B cell (primary cell): ENCODE results near the gene DUOXA2. TPM values are rescaled to one million over a fixed set of nuclear protein-coding genes. Genes with fewer than 3 reads are reported as not detected.
A peak's percentile ranks its signal among the peaks of the same experiment; 100 is the strongest.

Experiments used
- ATAC-seq: fragments of 200-7000 bp; cut with Tn5 transposase; one replicate; pipeline ENCODE4 v1.10.0; 2021; ENCODE audit warnings: low read depth, mild to moderate bottlenecking, moderate number of reproducible peaks, moderate library complexity
- CTCF ChIA-PET: fragments of 350-600 bp; sonication (Branson Sonifier 250); formaldehyde crosslinking; loops from one replicate; lab custom pipeline; 2021; ENCODE audit warnings: antibody characterized with exemption, inconsistent platforms; lab: Charles Lee
- POLR2A ChIA-PET: fragments of 350-600 bp; sonication (Branson Sonifier 250); formaldehyde crosslinking; loops from one replicate; lab custom pipeline; 2021; ENCODE audit warnings: antibody characterized with exemption; lab: Charles Lee
- DNase-seq: peaks from one replicate; pipeline ENCODE4 v3.0.0; 2013
- H2AFZ ChIP-seq: 2 replicates; pipeline ENCODE4 v1.6.1; 2012; ENCODE audit warnings: mild to moderate bottlenecking, low read depth, low read length; ENCODE audit not compliant: insufficient read depth, poor library complexity, severe bottlenecking
- H3K27ac ChIP-seq, 2 donors: 1 replicate in 1 of 2; 2 replicates in 1 of 2; pipeline ENCODE4 v1.5.1; 2012 to 2013; ENCODE audit warnings: low read length in 2 of 2, mild to moderate bottlenecking in 2 of 2, moderate library complexity in 1 of 2
- H3K27me3 ChIP-seq, 4 experiments: fragments of 200-600 bp in 1 of 4; sonication (generic) in 1 of 4; replicated peaks in 1 of 4; 1 replicate in 2 of 4; 2 replicates in 2 of 4; pipeline versions ENCODE4 v1.6.1 to v1.7.0; 2013 to 2016; ENCODE audit warnings: low read length in 3 of 4, mild to moderate bottlenecking in 2 of 4, mixed read lengths in 1 of 4, moderate library complexity in 1 of 4; ENCODE audit not compliant: insufficient read depth in 4 of 4, control insufficient read depth in 3 of 4; ENCODE audit errors: control extremely low read depth in 1 of 4
- H3K36me3 ChIP-seq, 2 experiments: replicated peaks in 1 of 2; 1 replicate in 1 of 2; 2 replicates in 1 of 2; pipeline versions ENCODE4 v1.6.1 to v1.7.1; 2013; ENCODE audit warnings: low read length in 1 of 2; ENCODE audit not compliant: insufficient read depth in 2 of 2, control insufficient read depth in 1 of 2; ENCODE audit errors: control extremely low read depth in 1 of 2, extremely low read depth in 1 of 2
- H3K4me1 ChIP-seq, 2 donors: fragments of 200-600 bp in 1 of 2; sonication (generic) in 1 of 2; 1 replicate in 1 of 2; 2 replicates in 1 of 2; pipeline versions ENCODE4 v1.5.1 to v1.6.1; 2013 to 2017; ENCODE audit warnings: low read length in 2 of 2; ENCODE audit not compliant: control insufficient read depth in 2 of 2, insufficient read depth in 2 of 2
- H3K4me2 ChIP-seq: replicated peaks from 2 replicates; pipeline ENCODE3; 2012; ENCODE audit warnings: mild to moderate bottlenecking, low read depth, low read length; ENCODE audit not compliant: poor library complexity, severe bottlenecking
- H3K4me3 ChIP-seq, 5 experiments: fragments of 200-600 bp in 1 of 5; sonication (generic) in 1 of 5; 1 replicate in 3 of 5; 2 replicates in 2 of 5; pipeline versions ENCODE4 v1.5.1 to v1.7.0; 2011 to 2016; ENCODE audit warnings: low read length in 4 of 5, mild to moderate bottlenecking in 4 of 5, low read depth in 2 of 5, control low read depth in 1 of 5, moderate library complexity in 1 of 5; ENCODE audit not compliant: insufficient read depth in 1 of 5; ENCODE audit errors: control extremely low read depth in 1 of 5, extremely low read depth in 1 of 5
- H3K79me2 ChIP-seq: fragments of 200-600 bp; sonication (generic); one replicate; pipeline ENCODE4 v1.6.0; 2016; ENCODE audit warnings: low read length; ENCODE audit not compliant: control insufficient read depth, insufficient read depth
- H3K9ac ChIP-seq: fragments of 200-600 bp; sonication (generic); 2 replicates; pipeline ENCODE4 v1.6.1; 2017; ENCODE audit warnings: mild to moderate bottlenecking, low read length, moderate library complexity
- H3K9me3 ChIP-seq, 3 donors: one replicate each; pipeline versions ENCODE4 v1.6.1 to v1.7.1; 2013; ENCODE audit warnings: low read length in 2 of 3; ENCODE audit not compliant: control insufficient read depth in 2 of 3, insufficient read depth in 1 of 3; ENCODE audit errors: control extremely low read depth in 1 of 3
- H4K20me1 ChIP-seq: 2 replicates; pipeline ENCODE4 v1.6.0; 2012; ENCODE audit warnings: mild to moderate bottlenecking, low read length; ENCODE audit not compliant: insufficient read depth, control insufficient read depth, poor library complexity, severe bottlenecking
- H3K27ac Mint-ChIP-seq: one replicate; pipeline ENCODE4 v1.8.0; 2021; ENCODE audit warnings: mixed read lengths
- H3K27me3 Mint-ChIP-seq: one replicate; pipeline ENCODE4 v1.8.0; 2021; ENCODE audit warnings: mixed read lengths
- H3K4me1 Mint-ChIP-seq: one replicate; pipeline ENCODE4 v1.8.0; 2021; ENCODE audit warnings: mixed read lengths
- H3K4me3 Mint-ChIP-seq: one replicate; pipeline ENCODE4 v1.8.0; 2021; ENCODE audit warnings: mixed read lengths
- H3K9me3 Mint-ChIP-seq: one replicate; pipeline ENCODE4 v1.8.0; 2022; ENCODE audit warnings: mixed read lengths; ENCODE audit not compliant: insufficient read depth
- CTCF ChIP-seq: fragments of 200-600 bp; IDR thresholded peaks from one replicate; pipeline ENCODE4 v1.8.0; 2022; ENCODE audit warnings: antibody characterized with exemption, mild to moderate bottlenecking
- EZH2 ChIP-seq: IDR thresholded peaks from 2 replicates; pipeline ENCODE4 v1.6.1; 2012; ENCODE audit warnings: borderline replicate concordance, low read depth, mild to moderate bottlenecking, moderate library complexity, low read length; ENCODE audit not compliant: insufficient read depth, poor library complexity, severe bottlenecking
- WGBS: methylation state at CpG from one replicate; pipeline ENCODE4 v1.1.5; 2013; ENCODE audit warnings: missing lambda C conversion rate; ENCODE audit not compliant: insufficient coverage; 5-methylcytosine and 5-hydroxymethylcytosine counted together
- intact Hi-C: fragments of 100-400 bp; cut with micrococcal nuclease; formaldehyde crosslinking; loops from one replicate; pipeline ENCODE4 v1.10.0; 2022
- polyA plus RNA-seq: library from polyadenylated mRNA; depleted of rRNA; stranded (reverse); fragments of >200 nt; gene quantifications from 2 replicates; pipeline ENCODE4 v1.2.3, GENCODE V29; 2012
- total RNA-seq, 2 donors: library from RNA; stranded (reverse); fragments of 120-200 nt in 1 of 2; gene quantifications; 1 replicate in 1 of 2; 2 replicates in 1 of 2; pipeline versions ENCODE4 v1.2.3 to v1.2.4, GENCODE V29; 2013 to 2022

Gene DUOXA2
- total and polyA plus RNA-seq, 2 donors (not counting 1 experiment from before 2014, with no cell fraction given): not detected

- H3K36me3 ChIP-seq: no peaks in the 10 kb centered on the region
- peaks cover 0 to 49% (median 22%) of the 10 kb centered on the region in 4 experiments for H3K27me3 ChIP-seq
- Mint-ChIP-seq H3K9me3 (no peaks in the 10 kb centered on the region), H3K27me3 (peaks cover 52% of the 10 kb centered on the region), H3K4me3 (peak overlapping the region; percentile 63), H3K4me1 (peaks cover 13% of the 10 kb centered on the region), H3K27ac (no peak overlapping the region)
- peak; percentile 43 for DNase-seq
- peak overlapping the region; percentile 17 for H2AFZ ChIP-seq
- H4K20me1 ChIP-seq: no peaks in the 10 kb centered on the region
- H3K4me3 ChIP-seq: no peak overlapping the region
- intact Hi-C loops: no loop called here
- ATAC-seq: peak; percentile 48
- no peak overlapping the region for H3K27ac ChIP-seq
- peak overlapping the region; percentile 38 for H3K4me2 ChIP-seq
- ChIA-PET CTCF (no interaction called here), POLR2A (no interaction called here)
- no peak overlapping the region for H3K9ac ChIP-seq
- no peaks in the 10 kb centered on the region for H3K79me2 ChIP-seq
- peaks cover 0 to 6% (median 0%) of the 10 kb centered on the region in 3 donors for H3K9me3 ChIP-seq
- H3K4me1 ChIP-seq: peaks cover 12 to 15% of the 10 kb centered on the region in 2 donors
- TF ChIP-seq EZH2: no peak
- peak; percentile 27 for TF ChIP-seq CTCF
- WGBS: 0% methylated on average over 1 of the region's 10 CpGs
These were observed 22.2 kb downstream of the DUOXA2 start for GRCh38 chr15:45136378-45136764.

GRCh38 chr15:45137703-45138102 lies 23.6 kb downstream of the DUOXA2 start:
- peaks cover 39% of the 10 kb centered on the region for H3K27me3 Mint-ChIP-seq
- Histone ChIP-seq H3K4me1 (peaks cover 12 to 15% of the 10 kb centered on the region in 2 donors), H2AFZ (no peak overlapping the region), H3K27me3 (peaks cover 0 to 43% (median 20%) of the 10 kb centered on the region in 4 experiments), H3K4me2 (no peak overlapping the region), H3K36me3 (no peaks in the 10 kb centered on the region), H3K79me2 (no peaks in the 10 kb centered on the region), H4K20me1 (no peaks in the 10 kb centered on the region), H3K4me3 (no peak overlapping the region), H3K9ac (no peak overlapping the region), H3K27ac (no peak overlapping the region), H3K9me3 (peaks cover 0 to 6% (median 0%) of the 10 kb centered on the region in 3 donors)
- H3K4me1 Mint-ChIP-seq: peaks cover 13% of the 10 kb centered on the region
- 86% methylated on average over 8 of the region's 8 CpGs for WGBS
- TF ChIP-seq CTCF (no peak), EZH2 (no peak)
- H3K27ac Mint-ChIP-seq: no peak overlapping the region
- DNase-seq (no peak), ATAC-seq (no peak)
- POLR2A ChIA-PET: interaction anchor here (0.7 kb wide), 1 partner anchor 26 kb away, joined by 3 read pairs; no protein-coding TSS in a partner anchor
- CTCF ChIA-PET: interaction anchor here (1.1 to 1.5 kb wide), 2 partner anchors 100 to 169 kb away, joined by 3 to 4 read pairs; no protein-coding TSS in a partner anchor
- intact Hi-C loops: no loop called here
- H3K4me3 Mint-ChIP-seq: no peak overlapping the region
- H3K9me3 Mint-ChIP-seq: no peaks in the 10 kb centered on the region
